HG03103 (cell line): ENCODE measurements around the gene PCCA.
"Not testable (repeated sequence)": the region's sequence is repeated elsewhere in the genome, so short reads cannot be mapped to it uniquely, and the experiment has no call there.

Source experiments
- ATAC-seq: cut with Tn5 transposase; IDR thresholded peaks from one replicate; pipeline ENCODE4 v1.9.1; 2021; ENCODE audit warnings: low read depth; ENCODE audit not compliant: unreplicated experiment

The PCCA gene

GRCh38 chr13:100234524-100235136, 145.7 kb downstream of the PCCA start:
- ATAC-seq = no peak

GRCh38 chr13:100235311-100235901, 146.5 kb downstream of the PCCA start:
- no peak for ATAC-seq

- no peak for ATAC-seq
These were observed 151.4 kb downstream of the PCCA start for GRCh38 chr13:100240109-100240779.

- ATAC-seq = no peak
These were observed 155.5 kb downstream of the PCCA start for GRCh38 chr13:100244431-100244830.

- ATAC-seq = no peak
These were observed 156.2 kb downstream of the PCCA start for GRCh38 chr13:100245104-100245503.

GRCh38 chr13:100247937-100248336, 159.0 kb downstream of the PCCA start:
- no peak for ATAC-seq

GRCh38 chr13:100254002-100254401, 165.1 kb downstream of the PCCA start:
- no peak for ATAC-seq

- no peak for ATAC-seq
These were observed 173.5 kb downstream of the PCCA start for GRCh38 chr13:100262404-100262803.

GRCh38 chr13:100266026-100266425, 177.1 kb downstream of the PCCA start:
- no peak for ATAC-seq

- ATAC-seq = no peak
These were observed 180.9 kb downstream of the PCCA start for GRCh38 chr13:100269837-100270236.

- ATAC-seq = no peak
These were observed 184.2 kb downstream of the PCCA start for GRCh38 chr13:100273138-100273537.

- ATAC-seq = no peak
These were observed 184.7 kb downstream of the PCCA start for GRCh38 chr13:100273552-100273951.

GRCh38 chr13:100274942-100275506, 186.1 kb downstream of the PCCA start:
- ATAC-seq = no peak

GRCh38 chr13:100275746-100276145, 186.9 kb downstream of the PCCA start:
- ATAC-seq = no peak

GRCh38 chr13:100280681-100281080, 191.8 kb downstream of the PCCA start:
- no peak for ATAC-seq

- ATAC-seq = not testable (repeated sequence)
These were observed 193.4 kb downstream of the PCCA start for GRCh38 chr13:100282306-100282705.

GRCh38 chr13:100290165-100290801, 201.4 kb downstream of the PCCA start:
- ATAC-seq = no peak

GRCh38 chr13:100291624-100292023, 202.7 kb downstream of the PCCA start:
- ATAC-seq = no peak

GRCh38 chr13:100297413-100297812, 208.5 kb downstream of the PCCA start:
- no peak for ATAC-seq

- ATAC-seq = no peak
These were observed 209.3 kb downstream of the PCCA start for GRCh38 chr13:100298116-100298681.

- ATAC-seq = no peak
These were observed 209.8 kb downstream of the PCCA start for GRCh38 chr13:100298691-100299090.
